ENCODE results near the gene CALY. TPM values are rescaled to one million over a fixed set of nuclear protein-coding genes. Genes with fewer than 3 reads are reported as not detected.

CALY gene, protein sequence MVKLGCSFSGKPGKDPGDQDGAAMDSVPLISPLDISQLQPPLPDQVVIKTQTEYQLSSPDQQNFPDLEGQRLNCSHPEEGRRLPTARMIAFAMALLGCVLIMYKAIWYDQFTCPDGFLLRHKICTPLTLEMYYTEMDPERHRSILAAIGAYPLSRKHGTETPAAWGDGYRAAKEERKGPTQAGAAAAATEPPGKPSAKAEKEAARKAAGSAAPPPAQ
- total RNA-seq = not detected in 2 replicates

DNA sequence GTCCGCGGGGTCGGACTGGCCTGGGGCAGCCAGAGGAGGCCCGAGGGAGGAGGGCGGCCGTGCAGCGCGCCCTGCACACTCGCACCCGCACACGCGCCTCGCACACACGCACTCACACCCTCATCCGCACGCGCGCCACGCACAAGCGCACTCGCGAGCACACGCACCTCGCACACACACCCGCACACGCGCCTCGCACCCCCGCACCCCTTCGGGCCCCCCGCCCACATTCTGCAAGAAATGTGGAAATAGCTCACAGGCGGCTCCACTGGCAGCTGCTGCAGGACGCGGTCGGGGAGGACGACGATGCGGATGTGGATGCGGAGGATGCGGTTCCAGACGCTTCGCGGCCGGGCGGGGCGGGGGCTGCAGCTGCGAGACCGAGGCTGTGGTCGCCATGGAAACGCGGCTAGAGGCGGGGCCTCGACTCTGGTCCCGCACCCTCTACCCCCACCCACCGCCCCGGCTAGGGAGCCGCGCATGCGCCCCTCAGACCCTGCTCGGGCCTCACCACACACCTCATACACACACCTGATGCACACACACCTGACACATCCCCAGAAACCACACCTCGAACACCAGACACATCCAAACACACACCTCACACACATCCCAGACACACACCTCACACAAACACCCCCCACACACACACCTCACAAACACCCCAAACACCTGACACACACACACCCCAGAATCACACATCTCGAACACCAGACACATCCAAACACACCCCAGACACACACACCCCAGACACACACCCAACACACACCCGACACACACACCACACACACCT lies at the start of gene CALY:
CALY (minus strand) TSS at position 320 of the 793 bp plus-strand sequence. CDS start 7,907 bp downstream, outside the sequence.
- ATAC-seq (ENCODE audit: low read depth) (peak; percentile 40), DNase-seq (peak; percentile 55)
- POLR2A ChIA-PET = interaction anchor here (0.6 to 1.7 kb wide), 2 partner anchors 21 to 35 kb away, joined by 4 to 8 read pairs; partner anchors contain the start of gene FUOM
- no peak for TF ChIP-seq CTCF (IDR thresholded peaks at IDR 0.05)
- no peak within 1 kb of the TSS for H3K27ac Mint-ChIP-seq
- CTCF ChIA-PET = no interaction called here
- peak within 1 kb of the TSS; percentile 65 for H3K4me3 Mint-ChIP-seq
- no peaks in the 10 kb centered on the region for H3K36me3 Mint-ChIP-seq (ENCODE audit: low read depth)
- peaks cover 6% of the 10 kb centered on the region for H3K4me1 Mint-ChIP-seq
- peaks cover 17% of the 10 kb centered on the region for H3K27me3 Mint-ChIP-seq
- intact Hi-C loops (cut with micrococcal nuclease) = loop anchor here (2.0 kb wide), 1 partner anchor 20 kb away; no protein-coding TSS in a partner anchor
- no peaks in the 10 kb centered on the region for H3K9me3 Mint-ChIP-seq

- ATAC-seq (ENCODE audit: low read depth) = no peak
- CTCF ChIA-PET = no interaction called here
These were observed 48.5 kb upstream of the CALY start for GRCh38 chr10:133385214-133385613.

DNA sequence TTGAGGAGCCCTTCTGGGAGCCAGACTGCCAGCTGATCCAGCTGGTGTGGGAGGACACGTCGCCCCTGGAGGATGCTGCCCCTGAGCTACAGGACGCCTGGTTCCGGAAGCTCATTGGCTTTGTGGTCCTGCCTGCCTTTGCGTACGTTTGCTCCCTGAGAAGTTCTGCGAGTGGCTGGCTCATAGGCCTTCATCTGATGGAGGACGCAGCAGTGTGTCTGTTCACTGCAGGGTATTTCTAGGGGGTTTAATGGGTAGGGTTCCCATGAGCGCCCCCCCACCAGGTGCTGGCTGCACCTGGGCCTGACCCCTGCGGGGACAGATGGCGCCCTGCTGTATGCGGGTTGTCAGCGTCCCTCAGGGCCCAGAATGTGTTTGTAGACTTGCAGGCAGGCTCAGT lies 47.4 kb upstream of the CALY start:
- Mint-ChIP-seq H3K4me3 (no peak overlapping the region), H3K36me3 (ENCODE audit: low read depth) (peaks cover 27% of the 10 kb centered on the region), H3K9me3 (no peaks in the 10 kb centered on the region), H3K4me1 (peaks cover 51% of the 10 kb centered on the region), H3K27ac (peak overlapping the region; percentile 41), H3K27me3 (no peaks in the 10 kb centered on the region)
- ChIA-PET POLR2A (no interaction called here), CTCF (no interaction called here)
- DNase-seq (no peak), ATAC-seq (ENCODE audit: low read depth) (no peak)
- no peak for TF ChIP-seq CTCF (IDR thresholded peaks at IDR 0.05)
- intact Hi-C loops (cut with micrococcal nuclease) = no loop called here

More at GRCh38 chr10:133385214-133385613, 48.5 kb upstream of the CALY start:
- H3K36me3 Mint-ChIP-seq (ENCODE audit: low read depth) = peaks cover 27% of the 10 kb centered on the region
- TF ChIP-seq CTCF (IDR thresholded peaks at IDR 0.05) = no peak
- H3K27me3 Mint-ChIP-seq = no peaks in the 10 kb centered on the region
- peaks cover 54% of the 10 kb centered on the region for H3K4me1 Mint-ChIP-seq
- intact Hi-C loops (cut with micrococcal nuclease) = no loop called here
- no peak overlapping the region for H3K4me3 Mint-ChIP-seq
- no peak for DNase-seq
- POLR2A ChIA-PET = no interaction called here
- H3K9me3 Mint-ChIP-seq = no peaks in the 10 kb centered on the region
- H3K27ac Mint-ChIP-seq = no peak overlapping the region

DNA sequence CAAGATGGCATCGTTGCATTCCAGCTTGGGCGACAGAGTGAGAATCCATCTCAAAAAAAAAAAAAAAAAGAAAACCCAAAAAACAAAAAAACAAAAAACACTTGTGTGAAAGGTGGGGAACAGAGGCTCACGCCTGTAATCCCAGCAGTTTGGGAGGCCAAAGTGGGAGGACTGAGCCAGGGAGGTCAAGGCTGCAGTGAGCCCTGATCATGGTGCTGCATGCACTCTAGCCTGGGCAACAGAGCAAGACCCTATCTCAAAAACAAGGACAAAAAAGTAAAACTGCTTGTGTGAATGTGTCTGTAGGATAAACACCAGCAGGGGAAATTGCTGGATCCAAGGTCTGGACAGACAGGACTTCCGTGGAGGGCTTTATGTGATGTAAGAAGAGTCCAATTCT lies 46.9 kb upstream of the CALY start:
- intact Hi-C loops (cut with micrococcal nuclease) = no loop called here
- TF ChIP-seq CTCF (IDR thresholded peaks at IDR 0.05) = no peak
- ChIA-PET CTCF (no interaction called here), POLR2A (no interaction called here)
- Mint-ChIP-seq H3K4me3 (no peak overlapping the region), H3K9me3 (no peaks in the 10 kb centered on the region), H3K4me1 (peaks cover 46% of the 10 kb centered on the region), H3K27me3 (no peaks in the 10 kb centered on the region), H3K27ac (no peak overlapping the region), H3K36me3 (ENCODE audit: low read depth) (peaks cover 25% of the 10 kb centered on the region)
- DNase-seq (no peak), ATAC-seq (ENCODE audit: low read depth) (no peak)

- Mint-ChIP-seq H3K9me3 (no peaks in the 10 kb centered on the region), H3K4me1 (peaks cover 35% of the 10 kb centered on the region), H3K27ac (peak overlapping the region; percentile 50), H3K27me3 (no peaks in the 10 kb centered on the region), H3K36me3 (ENCODE audit: low read depth) (peaks cover 22% of the 10 kb centered on the region), H3K4me3 (peak overlapping the region; percentile 66)
- intact Hi-C loops (cut with micrococcal nuclease) = no loop called here
- ChIA-PET POLR2A (interaction anchor here (0.9 to 6.6 kb wide), 3 partner anchors 9 to 20 kb away, joined by 3 to 52 read pairs (median 4); partner anchors contain the start of gene MTG1), CTCF (interaction anchor here (0.8 kb wide), 1 partner anchor 52 kb away, joined by 3 read pairs; no protein-coding TSS in a partner anchor)
- TF ChIP-seq CTCF (IDR thresholded peaks at IDR 0.05) = no peak
- no peak for DNase-seq
- no peak for ATAC-seq (ENCODE audit: low read depth)
These were observed 44.3 kb upstream of the CALY start for GRCh38 chr10:133381036-133381435.
